Measurements from ENCODE around the gene IFTAP. TPM values are rescaled to one million over a fixed set of nuclear protein-coding genes. Genes with fewer than 3 reads are reported as not detected.

Gene IFTAP
- total RNA-seq, 1 experiment from 2014 or later: 25.3 TPM

DNA sequence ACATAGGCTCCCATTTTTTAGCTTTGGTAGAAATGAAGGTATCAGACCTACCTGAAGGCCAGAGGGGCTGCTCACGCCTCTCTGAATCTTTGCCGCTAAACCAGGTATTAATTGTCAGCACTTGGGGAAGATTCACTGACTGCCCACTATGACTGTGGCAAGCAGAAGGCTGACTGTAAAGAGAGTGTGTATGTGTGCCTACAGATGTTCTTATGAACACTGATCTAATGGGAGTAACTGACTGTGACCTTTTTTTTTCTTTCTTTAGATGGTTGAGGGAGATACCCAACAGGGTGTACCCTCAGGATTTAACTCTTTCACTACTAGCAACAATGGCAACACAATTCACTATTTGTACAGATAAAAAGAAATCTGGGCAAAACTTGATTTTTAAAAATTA lies 3.7 kb downstream of the IFTAP start, which contains the start of gene RAG2:
Gene RAG2 (minus strand): TSS at position 186 of the 400 bp plus-strand sequence. CDS start 4,068 bp downstream, outside the sequence.
- no TSS peak for BruUV-seq (replicated peaks)
- no peaks in the 10 kb centered on the region for H3K9me3 ChIP-seq (ENCODE audit: low read depth, low read length, poor library complexity, severe bottlenecking)
- H3K4me3 ChIP-seq (ENCODE audit: low read depth, low read length, poor library complexity, severe bottlenecking): no peak within 1 kb of the TSS
- intact Hi-C loops (cut with micrococcal nuclease; ENCODE audit: unreplicated experiment): no loop called here
- TF ChIP-seq, protein P1, sequence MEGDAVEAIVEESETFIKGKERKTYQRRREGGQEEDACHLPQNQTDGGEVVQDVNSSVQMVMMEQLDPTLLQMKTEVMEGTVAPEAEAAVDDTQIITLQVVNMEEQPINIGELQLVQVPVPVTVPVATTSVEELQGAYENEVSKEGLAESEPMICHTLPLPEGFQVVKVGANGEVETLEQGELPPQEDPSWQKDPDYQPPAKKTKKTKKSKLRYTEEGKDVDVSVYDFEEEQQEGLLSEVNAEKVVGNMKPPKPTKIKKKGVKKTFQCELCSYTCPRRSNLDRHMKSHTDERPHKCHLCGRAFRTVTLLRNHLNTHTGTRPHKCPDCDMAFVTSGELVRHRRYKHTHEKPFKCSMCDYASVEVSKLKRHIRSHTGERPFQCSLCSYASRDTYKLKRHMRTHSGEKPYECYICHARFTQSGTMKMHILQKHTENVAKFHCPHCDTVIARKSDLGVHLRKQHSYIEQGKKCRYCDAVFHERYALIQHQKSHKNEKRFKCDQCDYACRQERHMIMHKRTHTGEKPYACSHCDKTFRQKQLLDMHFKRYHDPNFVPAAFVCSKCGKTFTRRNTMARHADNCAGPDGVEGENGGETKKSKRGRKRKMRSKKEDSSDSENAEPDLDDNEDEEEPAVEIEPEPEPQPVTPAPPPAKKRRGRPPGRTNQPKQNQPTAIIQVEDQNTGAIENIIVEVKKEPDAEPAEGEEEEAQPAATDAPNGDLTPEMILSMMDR (conservative IDR thresholded peaks at IDR 0.05; ENCODE audit: low read depth, low read length): no peak
- TF ChIP-seq EZH2 (IDR thresholded peaks at IDR 0.05; ENCODE audit: borderline replicate concordance, low read depth, low read length, poor library complexity, severe bottlenecking): no peak
- CTCF ChIA-PET: no interaction called here
- H3K36me3 ChIP-seq (ENCODE audit: insufficient read depth, low read length, poor library complexity, severe bottlenecking): no peaks in the 10 kb centered on the region
- H3K4me1 ChIP-seq (ENCODE audit: insufficient read depth, low read length, poor library complexity, severe bottlenecking): peaks cover 7% of the 10 kb centered on the region
- H3K27me3 ChIP-seq (replicated peaks; ENCODE audit: insufficient read depth, low read depth, low read length, poor library complexity): peaks cover 2% of the 10 kb centered on the region
- H3K27ac ChIP-seq (ENCODE audit: low read depth, low read length, poor library complexity, severe bottlenecking): no peak within 1 kb of the TSS
- POLR2A ChIA-PET (ENCODE audit: low non-redundant PET): no interaction called here
- DNase-seq (ENCODE audit: low spot score): no peak

DNA sequence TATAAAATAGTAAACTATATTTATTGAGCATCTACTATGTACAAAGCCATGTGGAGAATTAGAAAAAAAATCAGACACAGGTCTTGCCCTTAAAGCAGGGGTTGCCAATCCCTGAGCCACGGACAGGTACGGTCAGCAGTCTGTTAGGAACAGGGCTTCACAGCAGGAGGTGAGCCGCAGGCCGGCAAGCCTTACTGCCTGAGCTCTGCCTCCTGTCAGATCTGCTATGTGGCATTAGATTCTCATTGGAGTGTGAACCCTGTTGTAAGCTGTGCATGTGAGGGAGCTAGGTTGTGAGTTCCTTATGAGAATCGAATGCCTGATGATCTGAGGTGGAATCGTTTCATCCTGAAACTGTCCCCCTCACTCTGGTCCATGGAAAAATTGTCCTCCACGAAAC lies 5.9 kb downstream of the IFTAP start:
- POLR2A ChIA-PET (ENCODE audit: low non-redundant PET): no interaction called here
- CTCF ChIA-PET: no interaction called here
- TF ChIP-seq, protein P1 (conservative IDR thresholded peaks at IDR 0.05; ENCODE audit: low read depth, low read length): no peak
- no peak for TF ChIP-seq EZH2 (IDR thresholded peaks at IDR 0.05; ENCODE audit: borderline replicate concordance, low read depth, low read length, poor library complexity, severe bottlenecking)

GRCh38 chr11:36601155-36601554 lies 6.9 kb downstream of the IFTAP start:
- ChIA-PET CTCF (no interaction called here), POLR2A (ENCODE audit: low non-redundant PET) (no interaction called here)
- DNase-seq (ENCODE audit: low spot score): no peak
- Histone ChIP-seq H3K4me1 (ENCODE audit: insufficient read depth, low read length, poor library complexity, severe bottlenecking) (no peaks in the 10 kb centered on the region), H3K36me3 (ENCODE audit: insufficient read depth, low read length, poor library complexity, severe bottlenecking) (no peaks in the 10 kb centered on the region), H3K4me3 (ENCODE audit: low read depth, low read length, poor library complexity, severe bottlenecking) (no peak overlapping the region), H3K27ac (ENCODE audit: low read depth, low read length, poor library complexity, severe bottlenecking) (no peak overlapping the region), H3K9me3 (ENCODE audit: low read depth, low read length, poor library complexity, severe bottlenecking) (no peaks in the 10 kb centered on the region), H3K27me3 (replicated peaks; ENCODE audit: insufficient read depth, low read depth, low read length, poor library complexity) (no peaks in the 10 kb centered on the region)
- no peak for TF ChIP-seq EZH2 (IDR thresholded peaks at IDR 0.05; ENCODE audit: borderline replicate concordance, low read depth, low read length, poor library complexity, severe bottlenecking)
- TF ChIP-seq, protein P1 (conservative IDR thresholded peaks at IDR 0.05; ENCODE audit: low read depth, low read length): no peak
- no TSS peak for BruUV-seq (replicated peaks)
- intact Hi-C loops (cut with micrococcal nuclease; ENCODE audit: unreplicated experiment): no loop called here

More for the DNA sequence above, 5.9 kb downstream of the IFTAP start:
- Histone ChIP-seq H3K27me3 (replicated peaks; ENCODE audit: insufficient read depth, low read depth, low read length, poor library complexity) (no peaks in the 10 kb centered on the region), H3K9me3 (ENCODE audit: low read depth, low read length, poor library complexity, severe bottlenecking) (no peaks in the 10 kb centered on the region), H3K4me1 (ENCODE audit: insufficient read depth, low read length, poor library complexity, severe bottlenecking) (peaks cover 3% of the 10 kb centered on the region), H3K36me3 (ENCODE audit: insufficient read depth, low read length, poor library complexity, severe bottlenecking) (no peaks in the 10 kb centered on the region), H3K27ac (ENCODE audit: low read depth, low read length, poor library complexity, severe bottlenecking) (no peak overlapping the region), H3K4me3 (ENCODE audit: low read depth, low read length, poor library complexity, severe bottlenecking) (no peak overlapping the region)
- intact Hi-C loops (cut with micrococcal nuclease; ENCODE audit: unreplicated experiment): no loop called here
- DNase-seq (ENCODE audit: low spot score): no peak
- no TSS peak for BruUV-seq (replicated peaks)
